HG03159 (cell line): ENCODE measurements around the gene HSPB9.
A peak's percentile ranks its signal among the peaks of the same experiment; 100 is the strongest.

Experiments
- ATAC-seq: cut with Tn5 transposase; IDR thresholded peaks from one replicate; pipeline ENCODE4 v1.9.1; 2021; ENCODE audit warnings: mild to moderate bottlenecking, moderate library complexity; ENCODE audit not compliant: unreplicated experiment

HSPB9 gene

DNA sequence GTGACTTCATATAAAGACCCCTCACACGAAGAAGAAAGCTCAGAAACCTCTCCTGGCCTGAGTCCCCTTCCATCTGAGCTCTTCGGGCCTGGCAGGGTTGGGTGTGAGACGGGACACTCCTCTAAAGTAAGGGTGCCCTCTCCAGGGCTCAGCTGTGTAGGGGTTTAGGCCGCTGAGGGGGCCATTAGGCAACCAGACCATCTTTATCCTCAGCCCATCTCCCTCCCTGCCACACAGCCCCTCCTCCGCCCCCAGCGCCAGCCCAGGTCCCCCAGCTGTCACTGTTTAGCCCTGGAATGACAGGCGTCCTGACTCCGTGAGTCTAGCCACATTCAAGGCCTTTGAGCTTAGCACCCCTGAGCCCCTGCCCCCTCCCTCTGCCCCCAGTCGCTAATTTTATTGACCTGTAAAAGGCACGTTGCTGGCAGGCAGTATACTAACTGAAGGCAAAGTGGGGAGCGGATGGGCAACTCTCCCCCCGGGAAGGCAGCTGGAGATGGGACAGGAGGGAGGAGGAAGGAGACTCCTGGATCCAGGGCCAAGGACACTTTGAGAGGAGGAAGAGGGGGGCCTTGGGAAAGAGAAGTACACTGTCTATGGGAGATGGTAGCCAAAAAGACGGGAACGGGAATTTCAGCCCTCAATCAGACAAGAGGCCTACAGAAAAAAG lies 23.7 kb upstream of the HSPB9 start:
- no peak for ATAC-seq

GRCh38 chr17:42101513-42102292 lies 20.9 kb upstream of the HSPB9 start:
- ATAC-seq: no peak

DNA sequence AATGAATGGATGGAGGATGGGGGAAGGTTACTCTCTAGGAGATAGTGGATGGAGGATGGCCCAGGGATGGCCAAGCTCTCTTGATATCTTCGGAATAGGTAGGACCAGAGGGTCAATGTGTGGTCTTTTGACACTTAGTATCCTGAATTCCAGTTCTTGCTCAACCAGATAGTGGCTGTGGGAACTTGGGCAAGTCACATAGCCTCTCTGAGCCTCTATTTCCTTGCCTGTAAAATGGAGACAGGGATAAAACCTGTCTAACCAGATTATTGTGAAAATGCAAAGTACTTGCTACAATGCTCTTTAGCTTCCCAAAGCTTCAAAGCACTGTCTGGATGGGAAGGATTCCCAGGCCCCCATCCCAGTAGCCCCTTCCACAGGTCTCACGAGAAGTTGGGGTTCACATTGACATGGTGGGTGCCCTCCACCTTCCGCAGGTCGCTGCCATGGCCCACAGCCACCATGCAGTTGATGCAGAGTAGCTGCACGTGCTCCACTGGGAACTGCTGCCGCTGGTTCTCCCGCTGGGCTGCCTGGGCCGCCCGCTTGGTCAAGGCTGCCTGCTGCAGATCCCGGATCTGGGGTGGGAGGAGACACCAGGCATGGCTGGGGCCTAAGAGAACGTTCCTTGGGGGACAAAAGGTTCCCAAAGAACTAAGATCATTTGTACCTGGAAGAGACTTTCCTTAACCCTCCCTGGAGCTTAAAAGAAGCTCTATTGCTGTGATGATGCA lies 19.2 kb upstream of the HSPB9 start:
- no peak for ATAC-seq

GRCh38 chr17:42104264-42104663 lies 18.3 kb upstream of the HSPB9 start:
- no peak for ATAC-seq

- ATAC-seq: no peak
These were observed 16.6 kb upstream of the HSPB9 start for GRCh38 chr17:42106009-42106408.

- no peak for ATAC-seq
These were observed 15.5 kb upstream of the HSPB9 start for GRCh38 chr17:42107124-42107523.

DNA sequence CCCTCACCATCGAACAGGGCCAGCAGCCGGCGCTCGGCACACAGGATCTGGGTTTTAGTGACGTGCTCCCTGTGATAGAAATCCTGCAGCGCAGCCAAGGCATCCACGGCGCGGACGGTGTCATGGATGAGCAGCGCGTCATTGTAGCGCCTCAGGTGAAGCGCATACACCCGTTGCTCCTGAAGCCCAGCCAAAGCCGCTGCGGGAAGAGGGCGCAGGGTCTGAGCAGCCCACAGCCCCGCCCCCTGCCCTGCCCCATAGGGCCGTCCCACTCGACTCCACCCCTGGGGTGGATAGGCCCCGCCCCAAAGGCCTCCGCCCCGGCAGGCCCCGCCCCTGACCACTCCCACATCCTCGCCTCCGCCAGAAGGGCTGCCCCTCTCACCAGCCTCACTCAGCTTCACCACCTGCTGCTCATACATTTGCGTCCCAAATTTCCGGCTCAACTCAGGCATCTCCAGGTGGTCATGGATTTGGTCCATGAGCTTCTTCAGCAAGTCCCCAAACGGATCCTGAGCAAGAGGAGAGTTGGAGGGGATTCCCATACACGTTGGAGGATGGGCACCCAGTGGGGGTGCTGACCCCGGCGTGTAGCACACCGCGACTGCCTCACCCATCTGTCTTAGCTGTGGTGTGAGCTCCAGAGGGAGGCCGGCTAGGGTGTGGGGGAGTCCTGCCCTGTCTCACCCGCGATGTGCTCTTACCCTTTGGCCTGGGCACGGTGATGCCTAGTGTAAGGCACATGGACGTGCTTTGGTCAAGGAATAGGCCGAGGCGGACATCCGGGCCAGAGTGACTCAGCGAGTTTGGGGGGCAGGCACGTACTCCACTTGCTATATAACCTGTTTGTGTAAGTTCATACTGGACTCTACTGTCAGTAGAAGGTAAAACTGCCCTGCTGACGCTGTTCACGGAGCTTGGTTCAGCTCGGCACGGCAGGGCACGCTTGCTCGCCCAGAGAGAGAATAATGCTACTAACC lies 14.7 kb upstream of the HSPB9 start:
- ATAC-seq: no peak

DNA sequence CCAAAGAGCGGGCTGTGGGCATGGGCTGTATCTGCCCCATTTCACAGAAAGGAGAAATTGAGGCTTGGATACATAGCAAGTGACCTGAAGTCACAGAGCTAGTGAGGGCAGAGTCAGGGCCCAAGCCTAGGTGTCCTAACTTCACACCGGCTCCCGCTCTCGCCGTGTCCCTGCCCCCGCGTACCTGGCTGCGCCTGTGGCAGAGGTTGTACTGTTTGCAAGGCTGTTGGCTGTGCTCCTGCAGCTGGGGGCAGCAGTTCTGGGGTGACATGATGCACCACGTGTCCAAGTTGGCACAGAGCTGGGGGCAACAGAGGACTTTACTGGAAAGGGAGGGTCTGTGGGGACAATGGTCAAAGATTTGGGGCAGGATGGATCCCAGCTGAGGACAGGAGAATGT lies 13.5 kb upstream of the HSPB9 start:
- no peak for ATAC-seq

DNA sequence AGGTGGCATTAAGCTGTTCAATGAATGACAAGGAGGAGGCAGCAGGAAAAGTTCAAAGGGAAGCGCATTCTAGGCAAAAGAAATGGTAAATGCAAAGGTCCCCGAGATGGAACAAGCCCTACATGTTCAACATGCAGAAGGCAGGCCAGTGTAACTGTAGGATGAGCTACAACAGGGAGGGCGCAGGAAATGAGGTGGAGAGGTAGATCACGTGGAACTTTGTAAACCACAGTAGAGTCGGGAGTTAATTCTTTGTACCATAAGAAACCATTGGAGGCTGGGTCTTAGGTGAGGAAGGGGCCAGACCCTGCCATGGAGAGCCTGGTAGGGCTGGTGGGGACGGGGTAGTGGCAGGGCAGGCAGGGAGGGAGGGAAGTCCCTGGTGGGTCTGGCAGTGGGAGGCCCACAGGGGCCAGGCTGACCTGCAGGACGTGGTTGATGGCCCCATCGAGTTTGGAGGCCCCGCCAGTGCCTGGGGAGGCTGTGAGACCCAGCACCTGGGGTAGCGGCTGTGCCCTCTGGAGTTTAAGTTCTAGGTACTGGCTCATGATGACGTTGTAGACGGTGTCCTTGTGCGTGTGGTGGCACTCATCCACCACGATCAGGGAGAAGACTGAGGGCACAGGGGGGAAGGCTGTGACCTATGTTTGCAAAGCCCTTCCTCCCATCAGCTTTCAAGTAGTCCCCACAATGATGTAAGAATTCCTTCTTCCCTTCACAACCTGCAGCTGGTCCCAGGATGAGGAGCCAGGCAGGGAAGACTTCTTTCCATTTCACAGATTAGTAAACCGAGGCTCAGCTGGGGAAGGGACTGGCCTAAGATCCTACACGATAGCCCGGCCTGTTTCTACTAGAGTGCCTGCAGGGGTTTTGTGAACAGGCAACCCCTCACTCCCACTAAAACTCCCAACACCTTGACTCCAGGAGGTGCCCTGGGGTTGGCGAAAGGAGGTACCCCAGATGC lies 12.0 kb upstream of the HSPB9 start:
- ATAC-seq: no peak

DNA sequence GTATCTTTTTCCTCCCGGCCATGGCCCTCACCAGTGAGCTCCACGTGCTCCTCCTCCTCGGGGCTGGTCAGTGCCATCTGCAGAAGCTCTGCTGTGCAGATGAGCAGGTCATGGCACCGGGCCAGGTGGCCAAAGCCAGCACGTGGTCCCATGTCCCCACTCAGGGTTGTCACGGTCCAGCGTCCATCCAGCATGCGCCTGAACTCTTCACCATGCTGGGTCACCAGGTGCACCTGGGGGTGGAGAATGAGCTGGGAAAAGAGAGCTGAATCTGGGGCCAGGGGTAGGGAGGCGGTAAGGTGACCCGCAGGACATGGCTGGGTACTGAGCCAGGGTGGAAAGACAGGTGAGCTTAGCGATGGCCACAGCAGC lies 11.4 kb upstream of the HSPB9 start:
- no peak for ATAC-seq

GRCh38 chr17:42111871-42112551 lies 10.6 kb upstream of the HSPB9 start:
- ATAC-seq: no peak

- ATAC-seq: peak; percentile 55
These were observed 9.9 kb upstream of the HSPB9 start, which contains the start of gene DHX58 for GRCh38 chr17:42112552-42113176. DHX58 (minus strand) TSS chr17:42112714; CDS start chr17:42111892, 822 bp downstream.

- no peak for ATAC-seq
These were observed 9.1 kb upstream of the HSPB9 start for GRCh38 chr17:42113293-42114069.

GRCh38 chr17:42114118-42114517 lies 8.5 kb upstream of the HSPB9 start:
- no peak for ATAC-seq

- ATAC-seq: no peak
These were observed 5.8 kb upstream of the HSPB9 start for GRCh38 chr17:42116705-42117396.

GRCh38 chr17:42117397-42118125 lies 5.0 kb upstream of the HSPB9 start:
- no peak for ATAC-seq
